Stimulated activated CD4-positive, alpha-beta T cell treated with anti-CD3 and anti-CD28 coated beads, Interleukin-15, amount 100 ng/mL, for 48 hours (primary cell): ENCODE data around the gene ULK4.
"Not testable (repeated sequence)": the region's sequence is repeated elsewhere in the genome, so short reads cannot be mapped to it uniquely, and the experiment has no call there.

ENCODE experiments used
- DNase-seq, 2 donors: peaks; one replicate each; pipeline ENCODE4 v3.0.0-alpha.2; 2020; ENCODE audit warnings: low read depth in 2 of 2

Gene ULK4

DNA sequence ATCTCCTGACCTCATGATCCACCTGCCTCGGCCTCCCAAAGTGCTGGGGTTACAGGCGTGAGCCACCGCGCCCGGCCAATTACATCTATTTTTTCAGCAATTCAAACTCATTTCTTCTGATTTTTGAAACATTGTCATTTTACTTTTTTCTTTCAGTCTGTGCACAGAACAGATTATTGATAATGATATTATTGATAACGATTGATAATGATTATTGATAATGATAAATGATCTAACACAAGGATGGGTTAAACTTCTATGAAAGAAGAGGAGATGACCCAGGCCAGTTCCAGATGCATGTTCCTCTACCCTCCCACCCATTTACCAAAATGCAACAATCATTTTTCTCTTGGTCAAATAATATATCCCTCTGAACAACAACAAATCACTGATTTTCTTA lies 644.6 kb downstream of the ULK4 start:
- no peak for DNase-seq

DNA sequence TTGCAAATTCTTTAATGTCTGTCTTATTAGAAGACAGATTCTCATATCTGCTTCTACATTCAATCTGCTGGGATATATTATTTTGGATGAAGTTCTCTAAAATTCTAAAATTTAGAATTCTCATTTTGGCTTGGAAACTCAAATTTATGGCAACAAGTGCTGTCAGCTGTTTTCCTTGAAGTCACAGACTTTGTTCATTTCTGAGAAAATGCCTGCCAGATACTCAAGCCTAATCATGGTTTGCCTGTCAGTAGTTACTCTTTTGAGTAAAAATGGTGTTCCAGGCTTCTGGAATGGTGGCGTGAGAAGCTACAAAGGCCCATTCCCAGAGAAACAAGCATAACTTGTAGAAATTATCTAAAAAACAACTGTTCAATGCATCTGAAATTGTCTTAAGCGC lies 646.8 kb downstream of the ULK4 start:
- no peak for DNase-seq

DNA sequence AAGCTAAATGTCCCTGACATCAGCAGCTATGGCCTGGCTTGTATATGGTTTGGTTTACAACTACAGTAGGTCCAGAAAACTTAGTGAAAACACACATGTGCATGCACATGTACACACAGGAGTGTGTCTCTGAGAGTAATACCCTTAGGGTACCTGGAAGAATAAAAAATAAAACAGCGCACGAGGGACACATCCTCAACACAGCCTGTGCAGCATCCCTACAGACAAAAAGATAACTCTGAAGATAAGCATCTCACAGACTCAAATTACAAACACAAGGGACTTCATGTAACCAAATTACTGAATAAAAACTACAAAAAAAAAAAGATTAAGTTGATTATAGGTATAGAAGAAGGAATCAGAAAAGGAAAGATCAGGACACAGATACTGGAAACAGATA lies 653.8 kb downstream of the ULK4 start:
- no peak for DNase-seq

DNA sequence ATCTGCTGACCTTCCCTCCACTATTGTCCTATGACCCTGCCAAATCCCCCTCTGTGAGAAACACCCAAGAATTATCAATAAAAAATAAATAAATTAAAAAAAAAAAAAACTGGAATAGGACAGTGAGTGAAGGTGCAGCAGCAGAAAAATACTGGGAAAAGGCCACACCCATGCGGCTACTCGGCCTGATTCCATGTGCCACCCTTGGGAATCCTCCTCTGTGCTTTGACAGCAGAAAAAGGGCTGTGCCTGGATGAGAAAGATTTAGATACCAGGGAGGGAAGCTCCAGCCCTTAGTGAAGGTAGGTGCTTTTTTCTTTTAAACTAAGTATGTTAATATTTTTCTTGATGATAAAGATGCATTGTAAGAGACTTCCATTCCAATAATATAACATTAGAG lies 654.8 kb downstream of the ULK4 start:
- no peak for DNase-seq

DNA sequence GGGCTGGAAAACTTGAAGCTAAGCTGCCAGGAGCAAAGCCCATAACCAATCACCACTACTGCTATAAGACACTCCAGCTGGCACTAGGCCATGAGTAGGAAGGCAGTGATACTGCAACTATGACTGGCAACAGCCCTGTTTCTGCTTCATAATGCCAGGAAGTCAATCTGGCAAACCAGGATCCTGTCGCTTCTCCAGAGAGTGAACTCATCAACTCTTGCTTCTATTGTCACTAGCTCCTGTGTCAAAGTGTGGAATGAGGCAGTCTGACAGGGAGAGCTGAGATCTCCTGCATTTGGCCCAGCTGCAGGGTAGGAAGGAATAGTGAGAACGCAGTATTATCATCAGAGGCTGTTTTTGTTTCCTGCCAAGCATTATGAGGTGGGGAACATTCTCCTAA lies 657.3 kb downstream of the ULK4 start:
- no peak for DNase-seq

DNA sequence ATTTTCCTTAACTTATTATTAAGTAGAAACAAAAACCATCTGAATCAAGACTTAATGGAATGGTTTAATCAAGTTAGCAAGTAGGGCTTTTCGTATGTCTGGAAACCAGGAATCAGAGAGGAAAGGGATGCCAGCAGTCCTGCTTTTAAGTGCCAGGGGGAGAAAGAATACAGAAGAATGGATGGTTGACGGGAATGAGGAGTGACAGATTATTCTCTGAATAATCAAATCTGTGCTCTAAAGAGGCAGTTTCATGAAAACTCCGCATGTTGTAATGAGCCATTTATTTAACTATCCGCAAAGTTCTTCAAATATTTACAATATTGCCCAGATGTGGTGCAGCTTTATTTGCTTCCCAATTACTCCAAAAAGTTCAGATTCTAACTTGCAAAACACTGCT lies 659.6 kb downstream of the ULK4 start:
- no peak for DNase-seq

DNA sequence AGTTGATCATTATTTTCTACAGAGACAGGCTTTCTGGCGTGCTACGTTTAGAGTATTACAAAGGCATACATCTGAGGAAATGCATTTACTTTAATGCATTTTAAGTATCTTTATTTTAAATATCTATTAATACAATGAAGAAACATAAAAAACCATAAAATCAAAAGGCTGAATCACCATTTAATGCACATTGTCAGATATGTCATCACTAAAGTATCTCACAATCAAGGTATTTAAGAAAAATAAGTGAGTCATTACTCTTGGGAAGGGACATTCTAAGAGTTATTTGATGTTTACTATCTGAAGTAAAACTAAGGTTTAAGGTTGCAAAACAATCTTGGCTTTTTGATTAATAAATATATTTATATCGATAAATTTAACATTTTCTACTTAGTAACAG lies 660.4 kb downstream of the ULK4 start:
- DNase-seq = no peak

DNA sequence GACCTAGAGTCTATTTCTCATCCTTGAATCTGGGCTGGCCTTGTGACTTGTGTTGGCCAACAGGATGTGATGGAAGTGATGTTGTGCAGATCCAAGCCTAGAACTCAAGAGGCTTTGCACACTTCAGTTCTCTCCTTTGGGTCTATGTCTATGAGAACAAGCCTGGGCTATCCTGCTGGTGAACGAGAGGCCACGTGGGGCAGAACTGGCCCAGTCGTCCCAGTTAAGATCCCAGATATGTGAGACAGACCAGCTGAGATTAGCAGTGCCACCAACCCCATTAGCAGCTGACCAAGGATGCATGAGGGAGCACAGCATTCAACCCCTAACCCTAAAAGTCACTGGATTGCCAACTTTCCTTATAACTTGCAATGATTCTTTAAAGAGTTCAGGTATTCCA lies 662.9 kb downstream of the ULK4 start:
- no peak for DNase-seq

DNA sequence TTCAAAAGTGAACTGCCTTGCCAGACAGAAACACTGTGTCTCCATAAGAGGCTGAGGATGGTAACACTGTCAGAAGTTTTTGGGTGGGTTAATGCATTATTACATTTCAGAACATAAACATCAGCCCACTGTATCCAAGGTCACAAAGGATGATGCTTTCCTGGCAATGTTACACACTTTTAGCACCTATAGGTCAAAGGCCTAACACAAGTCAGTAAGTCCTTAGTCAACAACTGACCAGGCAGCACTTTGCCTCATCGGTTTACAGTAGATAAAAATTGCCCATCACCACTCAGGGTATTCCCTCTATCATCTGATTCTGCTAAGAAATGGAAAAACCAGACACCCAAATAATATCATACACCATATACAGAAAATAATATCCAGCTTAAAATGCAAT lies 664.2 kb downstream of the ULK4 start:
- no peak for DNase-seq

DNA sequence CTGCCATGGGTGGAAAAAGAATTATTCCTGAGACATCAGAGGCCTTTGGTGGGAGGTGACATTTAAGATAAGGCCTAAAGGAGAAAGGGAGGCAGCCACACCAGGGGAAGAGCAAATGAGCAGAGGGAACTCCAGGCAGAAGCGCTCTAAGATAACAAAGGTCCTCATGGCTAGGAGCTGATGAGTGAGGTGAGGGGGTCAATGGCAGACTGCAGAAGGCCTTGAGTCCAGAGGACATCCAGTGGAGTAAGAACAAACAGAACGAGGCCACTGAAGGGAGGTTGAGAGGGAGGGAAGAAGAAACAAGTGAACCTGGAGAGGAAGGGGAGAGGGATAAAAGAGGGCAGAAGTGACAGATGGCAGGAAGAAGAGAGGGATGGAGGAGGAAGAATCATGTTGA lies 665.3 kb downstream of the ULK4 start:
- DNase-seq = no peak

DNA sequence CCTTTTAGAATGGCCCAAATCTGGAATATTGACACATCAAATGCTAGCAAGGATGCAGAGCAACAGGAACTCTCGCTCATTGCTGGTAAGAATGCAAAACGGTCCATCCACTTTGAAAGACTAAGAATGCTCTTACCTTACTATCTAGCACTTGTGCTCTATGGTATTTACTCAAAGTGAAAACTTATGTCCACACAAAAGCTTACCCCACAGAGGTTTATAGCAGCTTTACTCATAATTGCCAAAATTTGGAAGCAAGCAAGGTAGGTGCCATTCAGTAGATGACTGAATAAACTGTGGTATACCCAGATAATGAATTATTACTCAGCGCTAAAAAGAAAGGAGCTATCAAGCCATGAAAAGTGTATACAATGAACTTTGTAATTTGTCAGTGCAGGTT lies 666.2 kb downstream of the ULK4 start:
- no peak for DNase-seq

DNA sequence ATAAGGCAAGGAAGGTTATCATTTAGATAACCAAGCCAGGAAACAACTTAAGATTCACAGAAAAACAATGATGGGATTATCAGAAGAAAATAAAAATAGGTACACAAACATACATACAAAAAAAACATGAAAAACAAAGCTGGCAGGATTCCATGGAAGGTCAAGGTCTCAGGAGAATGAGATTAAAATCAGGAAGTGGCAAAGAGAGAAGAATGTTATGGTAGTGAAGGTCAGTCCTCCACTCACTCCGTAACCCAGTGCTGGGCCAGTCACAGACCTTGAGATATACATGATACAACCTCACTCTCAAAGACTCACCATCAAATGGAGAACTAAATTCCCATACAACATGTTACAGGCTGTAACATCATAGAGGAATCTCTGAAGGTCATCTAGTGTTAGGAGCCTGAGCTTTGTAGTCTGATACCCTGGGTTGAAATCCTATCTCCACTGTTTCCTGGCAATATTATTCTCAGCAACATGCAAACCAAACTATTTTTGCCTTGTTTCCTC lies 668.7 kb downstream of the ULK4 start:
- DNase-seq = no peak

DNA sequence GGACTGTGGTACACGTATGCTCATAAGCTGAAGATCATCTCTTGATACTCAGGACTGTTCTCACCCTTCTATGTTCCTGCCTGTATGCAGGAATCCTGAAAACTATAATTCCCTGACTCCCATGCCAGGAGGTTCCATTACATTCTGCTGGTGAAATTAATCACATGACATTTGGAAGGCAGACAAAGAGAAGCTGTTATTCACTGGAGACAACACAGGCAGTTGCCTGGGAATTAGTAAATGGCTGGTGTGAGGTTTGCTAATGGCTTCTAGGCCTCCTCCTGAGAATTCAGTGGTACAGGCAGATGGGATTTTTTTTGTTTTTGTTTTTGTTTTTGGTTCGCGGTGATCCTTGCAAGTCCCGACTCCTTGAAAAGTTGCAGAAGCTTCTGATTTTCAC lies 671.2 kb downstream of the ULK4 start:
- DNase-seq = no peak

DNA sequence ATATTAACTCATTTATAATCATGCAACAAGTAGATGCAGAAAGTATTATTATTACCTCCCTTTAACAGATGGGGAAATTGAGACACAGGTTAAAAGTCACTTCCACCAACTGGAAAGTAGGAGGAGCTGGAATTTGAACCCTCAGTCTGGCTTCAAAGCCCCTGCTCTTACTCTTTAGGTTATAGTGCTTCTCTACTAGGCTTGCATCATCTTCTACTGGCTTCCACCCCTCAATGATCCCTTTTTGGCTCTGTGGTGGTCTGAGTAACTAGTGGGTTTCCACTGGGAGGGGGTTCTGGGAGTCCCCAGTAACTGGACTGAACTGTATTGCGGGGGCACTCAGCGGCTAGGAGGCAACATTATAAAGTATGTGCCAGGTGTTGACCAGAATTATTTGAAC lies 671.6 kb downstream of the ULK4 start:
- no peak for DNase-seq

DNA sequence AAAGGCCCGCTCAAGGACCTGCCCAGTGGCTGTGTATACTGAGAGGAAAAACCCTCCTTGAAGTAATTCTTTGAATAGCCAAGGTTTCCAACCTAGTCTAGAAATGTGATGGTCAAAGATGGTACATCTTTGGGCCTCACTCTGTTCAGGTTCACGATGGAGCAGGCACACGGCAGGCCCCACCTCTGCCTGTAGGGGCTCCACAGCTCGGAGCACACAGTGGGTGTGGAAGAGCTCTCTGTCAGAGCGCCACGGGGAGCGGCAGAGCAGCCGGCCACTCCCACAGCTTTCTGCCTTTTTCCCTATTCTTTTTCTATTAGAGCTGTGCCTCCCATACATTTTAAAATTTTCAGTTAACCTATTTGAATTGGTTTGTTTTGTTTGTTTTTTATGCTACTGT lies 673.1 kb downstream of the ULK4 start:
- DNase-seq = no peak

DNA sequence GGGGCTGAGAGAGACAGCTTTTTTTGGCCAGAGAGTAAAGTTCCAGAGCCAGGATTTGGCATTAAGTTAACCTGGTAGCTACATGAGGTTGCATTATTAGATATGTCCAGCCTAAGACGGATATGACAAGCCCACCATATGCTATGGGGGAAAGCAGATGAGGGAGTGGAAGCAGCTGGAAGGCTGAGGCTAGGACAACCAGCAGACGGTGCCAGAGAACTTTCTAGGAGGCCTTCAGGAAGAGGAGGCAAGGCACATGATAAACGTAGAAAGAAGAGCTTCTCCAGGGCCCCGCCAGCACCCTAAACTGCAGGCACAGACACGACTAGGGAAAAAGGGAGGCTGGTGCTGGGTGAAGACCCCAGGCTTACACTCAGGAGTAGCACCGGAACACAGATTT lies 675.6 kb downstream of the ULK4 start:
- no peak for DNase-seq

DNA sequence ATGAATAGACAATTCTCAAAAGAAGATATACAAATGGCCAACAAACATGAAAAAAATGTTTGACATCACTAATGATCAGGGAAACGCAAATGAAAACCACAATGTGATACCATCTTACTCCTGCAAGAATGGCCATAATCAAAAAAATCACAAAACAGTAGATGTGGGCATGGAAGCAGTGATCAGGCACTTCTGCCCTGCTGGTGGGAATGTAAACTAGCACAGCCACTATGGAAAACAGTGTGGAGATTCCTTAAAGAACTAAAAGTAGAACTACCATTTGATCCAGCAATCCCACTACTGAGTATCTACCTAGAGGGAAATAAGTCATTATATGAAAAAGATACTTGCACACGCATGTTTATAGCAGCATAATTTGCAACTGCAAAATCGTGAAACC lies 677.0 kb downstream of the ULK4 start:
- not testable (repeated sequence) for DNase-seq

DNA sequence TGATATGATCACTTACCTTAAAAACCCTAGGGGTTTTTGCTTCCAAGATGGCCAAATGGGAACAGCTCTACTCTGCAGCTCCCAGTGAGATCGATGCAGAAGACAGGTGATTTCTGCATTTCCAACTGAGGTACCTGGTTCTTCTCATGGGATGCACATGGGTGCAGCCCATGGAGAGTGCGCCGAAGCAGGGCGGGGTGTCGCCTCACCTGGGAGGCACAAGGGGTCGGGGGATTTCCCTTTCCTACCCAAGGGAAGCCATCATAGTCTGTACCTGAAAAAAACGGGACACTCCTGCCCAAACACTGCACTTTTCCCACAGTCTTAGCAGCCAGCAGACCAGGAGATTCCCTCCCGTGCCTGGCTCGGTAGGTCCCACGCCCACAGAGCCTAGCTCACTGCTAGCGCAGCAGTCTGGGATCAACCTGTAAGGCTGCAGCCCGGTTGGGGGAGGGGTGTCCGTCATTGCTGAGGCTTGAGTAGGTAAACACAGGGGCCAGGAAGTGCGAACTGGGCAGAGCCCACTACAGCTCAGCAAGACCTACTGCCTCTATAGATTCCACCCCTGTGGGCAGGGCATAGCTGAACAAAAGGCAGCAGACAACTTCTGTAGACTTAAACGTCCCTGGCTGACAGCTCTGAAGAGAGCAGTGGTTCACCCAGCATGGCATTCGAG lies 684.0 kb downstream of the ULK4 start:
- no peak for DNase-seq

DNA sequence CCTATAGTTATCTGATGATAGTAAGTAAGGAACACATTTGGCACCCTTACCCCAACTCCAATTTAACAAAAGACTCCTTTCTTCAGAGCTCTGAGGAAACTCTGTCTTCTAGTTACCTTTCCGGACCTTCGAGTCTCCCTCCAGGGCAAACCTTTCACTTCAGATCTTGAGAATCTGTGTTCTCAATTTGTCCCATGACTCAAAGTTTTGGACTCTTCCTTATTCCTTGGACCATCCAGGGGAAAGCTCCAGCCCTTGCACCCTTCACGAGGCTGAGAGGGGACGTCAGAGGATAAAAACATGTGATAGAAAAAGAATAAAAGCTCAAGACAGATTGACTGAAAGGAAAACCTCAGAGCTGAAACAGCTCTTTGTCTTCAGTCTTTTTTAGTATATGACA lies 685.7 kb downstream of the ULK4 start:
- no peak for DNase-seq

DNA sequence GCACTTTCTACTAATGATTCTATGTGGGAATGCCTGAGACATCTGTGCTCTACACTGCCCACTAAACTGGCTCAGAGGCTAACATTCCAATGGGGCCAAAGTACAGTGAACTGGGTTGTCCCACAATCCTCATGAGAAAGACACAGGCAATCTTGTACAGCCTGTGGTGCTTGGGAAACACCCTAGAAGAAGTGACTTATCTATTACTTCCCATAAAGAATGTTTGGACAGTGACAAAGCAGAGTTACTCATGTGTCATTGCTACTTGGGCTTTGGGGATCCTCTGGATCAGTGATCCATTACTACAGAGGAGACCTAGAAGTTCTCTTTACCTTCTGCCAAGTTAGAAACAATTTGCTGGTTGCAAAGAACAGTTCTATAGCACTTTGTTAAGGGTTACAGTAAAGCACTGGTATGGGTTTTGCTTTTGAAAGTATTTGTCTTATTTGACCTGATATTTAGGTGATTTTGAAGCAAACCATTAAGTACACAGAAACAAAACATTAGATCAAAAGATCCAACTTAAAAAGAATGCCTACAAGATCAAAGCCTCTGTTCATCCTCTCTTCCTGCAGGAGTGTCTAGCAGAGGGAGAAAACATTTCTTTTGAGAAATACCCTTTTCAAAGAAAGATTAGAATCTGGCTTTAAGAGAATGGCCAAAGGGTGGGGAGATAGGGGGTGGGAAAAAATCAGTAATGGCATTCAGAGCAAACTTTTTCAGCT lies 686.8 kb downstream of the ULK4 start:
- DNase-seq = no peak

DNA sequence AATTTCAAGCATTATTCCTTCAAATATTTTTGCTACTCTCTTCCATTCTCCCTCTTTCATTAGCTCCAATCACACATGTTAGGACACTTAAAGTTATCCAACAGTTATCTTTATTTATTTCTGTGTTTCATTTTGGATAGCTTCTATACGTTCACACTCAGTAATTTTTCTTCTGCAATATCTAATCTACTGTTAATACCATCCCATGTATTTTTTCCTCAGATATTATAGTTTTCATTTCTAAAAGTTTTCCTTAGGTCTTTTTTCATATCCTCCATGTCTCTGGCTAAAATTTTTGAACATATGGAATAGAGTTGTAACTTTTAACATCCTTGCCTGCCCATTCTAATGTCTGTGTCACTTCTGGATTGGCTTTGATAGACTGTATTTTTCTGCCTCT lies 689.2 kb downstream of the ULK4 start:
- DNase-seq = no peak

DNA sequence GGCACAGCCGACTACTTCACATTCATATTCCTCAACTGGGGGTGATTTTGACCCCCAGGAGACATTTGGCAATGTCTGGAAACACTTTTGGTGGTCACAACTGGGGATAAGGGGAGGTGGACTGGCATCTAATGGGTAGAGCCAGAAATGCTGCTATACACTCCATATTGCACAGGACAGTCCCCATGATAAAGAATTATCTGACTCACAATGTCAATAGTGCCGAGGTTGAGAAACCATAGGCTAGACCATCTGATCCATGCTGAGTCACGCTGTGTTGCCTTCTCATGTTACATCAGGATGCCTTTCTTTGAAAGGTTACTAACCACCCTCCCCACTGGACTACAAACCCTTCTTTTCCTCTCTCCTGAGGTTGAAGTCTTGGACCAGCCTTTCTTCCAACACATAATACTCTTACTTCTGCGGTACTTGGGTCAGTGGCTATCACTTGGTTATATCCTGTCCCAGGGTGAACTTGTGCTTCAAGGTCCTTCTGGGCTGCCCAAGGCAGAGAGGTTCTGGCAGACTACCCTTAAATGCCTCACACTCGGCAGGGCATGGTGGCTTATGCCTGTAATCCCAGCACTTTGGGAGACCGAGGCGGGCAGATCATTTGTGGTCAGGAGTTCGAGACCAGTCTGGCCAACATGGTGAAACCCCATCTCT lies 693.8 kb downstream of the ULK4 start:
- DNase-seq = no peak

DNA sequence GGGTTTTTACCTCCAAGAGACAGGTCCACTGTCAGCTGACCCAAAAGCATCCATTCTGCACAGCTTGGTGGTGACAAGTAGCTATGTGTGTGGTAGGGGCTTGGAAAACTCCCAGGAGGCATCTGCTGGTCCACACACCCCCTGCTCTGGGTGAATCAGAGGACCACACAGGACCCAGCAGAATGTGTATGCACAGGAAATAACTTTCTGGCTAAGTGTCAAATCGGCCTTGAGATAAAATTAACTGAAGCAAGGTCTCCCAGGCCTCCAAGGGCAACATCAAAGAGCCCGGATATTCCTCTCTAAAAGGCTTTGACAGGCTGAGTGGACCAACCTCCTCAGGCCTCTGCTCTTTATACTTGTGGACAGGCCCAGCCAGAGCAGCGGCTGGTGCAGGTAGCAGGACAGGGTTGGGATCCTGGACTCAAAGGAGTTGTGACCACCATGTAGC lies 696.1 kb downstream of the ULK4 start:
- DNase-seq = no peak
